Muscle layer of duodenum (tissue), 2 donors: ENCODE measurements around the gene PNPLA7.

ENCODE experiments used
- H3K27ac ChIP-seq: one replicate; pipeline ENCODE4 v1.7.0; 2013; ENCODE audit warnings: mild to moderate bottlenecking, low read length
- H3K27me3 ChIP-seq: one replicate; pipeline ENCODE4 v1.7.0; 2013; ENCODE audit warnings: low read depth, mild to moderate bottlenecking, control low read depth, low read length
- H3K36me3 ChIP-seq, 2 donors: one replicate each; pipeline ENCODE4 v1.7.0; 2013; ENCODE audit warnings: low read length in 2 of 2, control low read depth in 1 of 2, mild to moderate bottlenecking in 1 of 2; ENCODE audit not compliant: insufficient read depth in 2 of 2, control insufficient read depth in 1 of 2
- H3K4me1 ChIP-seq, 2 donors: one replicate each; pipeline ENCODE4 v1.7.0; 2013; ENCODE audit warnings: low read length in 2 of 2, mild to moderate bottlenecking in 2 of 2, control low read depth in 1 of 2, moderate library complexity in 1 of 2; ENCODE audit not compliant: insufficient read depth in 2 of 2, control insufficient read depth in 1 of 2
- H3K4me3 ChIP-seq, 2 donors: one replicate each; pipeline ENCODE4 v1.7.0; 2013; ENCODE audit warnings: low read length in 2 of 2, low read depth in 1 of 2, mild to moderate bottlenecking in 1 of 2
- H3K9me3 ChIP-seq, 2 donors: one replicate each; pipeline ENCODE4 v1.7.0; 2013; ENCODE audit warnings: low read length in 2 of 2, control low read depth in 1 of 2, mild to moderate bottlenecking in 1 of 2; ENCODE audit not compliant: control insufficient read depth in 1 of 2
- donor health status: healthy.

PNPLA7 gene

GRCh38 chr9:137437691-137438590 lies 112.3 kb downstream of the PNPLA7 start:
- no peaks in the 10 kb centered on the region for H3K9me3 ChIP-seq
- peaks cover 0 to 16% of the 10 kb centered on the region in 2 donors for H3K4me1 ChIP-seq
- H3K27ac ChIP-seq = no peak overlapping the region
- no peak overlapping the region for H3K4me3 ChIP-seq
- no peaks in the 10 kb centered on the region for H3K36me3 ChIP-seq
- no peaks in the 10 kb centered on the region for H3K27me3 ChIP-seq

GRCh38 chr9:137436761-137437600 lies 113.2 kb downstream of the PNPLA7 start:
- no peak overlapping the region for H3K27ac ChIP-seq
- no peaks in the 10 kb centered on the region for H3K36me3 ChIP-seq
- H3K9me3 ChIP-seq = no peaks in the 10 kb centered on the region
- H3K27me3 ChIP-seq = no peaks in the 10 kb centered on the region
- peaks cover 0 to 16% of the 10 kb centered on the region in 2 donors for H3K4me1 ChIP-seq
- no peak overlapping the region for H3K4me3 ChIP-seq

GRCh38 chr9:137435980-137436760 lies 114.0 kb downstream of the PNPLA7 start:
- Histone ChIP-seq H3K4me3 (no peak overlapping the region), H3K27ac (no peak overlapping the region), H3K4me1 (peaks cover 0 to 11% of the 10 kb centered on the region in 2 donors)

GRCh38 chr9:137435381-137435891 lies 114.8 kb downstream of the PNPLA7 start:
- no peak overlapping the region for H3K27ac ChIP-seq
- peaks cover 0 to 12% of the 10 kb centered on the region in 2 donors for H3K4me1 ChIP-seq
- H3K36me3 ChIP-seq = no peaks in the 10 kb centered on the region
- H3K27me3 ChIP-seq = no peaks in the 10 kb centered on the region
- H3K9me3 ChIP-seq = no peaks in the 10 kb centered on the region
- H3K4me3 ChIP-seq = no peak overlapping the region

More at GRCh38 chr9:137435980-137436760, 114.0 kb downstream of the PNPLA7 start:
- H3K9me3 ChIP-seq = no peaks in the 10 kb centered on the region
- H3K27me3 ChIP-seq = no peaks in the 10 kb centered on the region
- no peaks in the 10 kb centered on the region for H3K36me3 ChIP-seq

- H3K27ac ChIP-seq = no peak overlapping the region
- peaks cover 0 to 19% of the 10 kb centered on the region in 2 donors for H3K4me1 ChIP-seq
- no peaks in the 10 kb centered on the region for H3K27me3 ChIP-seq
- no peaks in the 10 kb centered on the region for H3K36me3 ChIP-seq
- H3K9me3 ChIP-seq = no peaks in the 10 kb centered on the region
- no peak overlapping the region for H3K4me3 ChIP-seq
These were observed 115.5 kb downstream of the PNPLA7 start for GRCh38 chr9:137434498-137435380.

- Histone ChIP-seq H3K27ac (no peak overlapping the region), H3K36me3 (no peaks in the 10 kb centered on the region), H3K27me3 (no peaks in the 10 kb centered on the region), H3K4me3 (no peak overlapping the region), H3K4me1 (peaks cover 0 to 19% of the 10 kb centered on the region in 2 donors), H3K9me3 (no peaks in the 10 kb centered on the region)
These were observed 116.2 kb downstream of the PNPLA7 start for GRCh38 chr9:137433916-137434431.

- Histone ChIP-seq H3K27me3 (no peaks in the 10 kb centered on the region), H3K4me1 (peaks cover 0 to 19% of the 10 kb centered on the region in 2 donors), H3K9me3 (no peaks in the 10 kb centered on the region), H3K27ac (no peak overlapping the region), H3K4me3 (no peak overlapping the region), H3K36me3 (no peaks in the 10 kb centered on the region)
These were observed 116.8 kb downstream of the PNPLA7 start for GRCh38 chr9:137433349-137433915.

- Histone ChIP-seq H3K4me3 (no peak overlapping the region), H3K36me3 (no peaks in the 10 kb centered on the region), H3K27ac (no peak overlapping the region), H3K27me3 (no peaks in the 10 kb centered on the region), H3K4me1 (peaks cover 0 to 19% of the 10 kb centered on the region in 2 donors), H3K9me3 (no peaks in the 10 kb centered on the region)
These were observed 117.4 kb downstream of the PNPLA7 start for GRCh38 chr9:137432687-137433348.

- peaks cover 0 to 18% of the 10 kb centered on the region in 2 donors for H3K4me1 ChIP-seq
- no peak overlapping the region for H3K4me3 ChIP-seq
- H3K36me3 ChIP-seq = no peaks in the 10 kb centered on the region
- no peaks in the 10 kb centered on the region for H3K27me3 ChIP-seq
- H3K27ac ChIP-seq = no peak overlapping the region
- H3K9me3 ChIP-seq = no peaks in the 10 kb centered on the region
These were observed 118.7 kb downstream of the PNPLA7 start for GRCh38 chr9:137431416-137431931.
